SK-N-SH (cell line): ENCODE data around the gene CSPG4.

Source experiments
- EZH2phosphoT487 ChIP-seq: fragments of 200-600 bp; sonication (generic); IDR thresholded peaks from 2 replicates; pipeline ENCODE4 v1.6.1; 2017; ENCODE audit warnings: low read depth, mixed run types, mild to moderate bottlenecking, antibody characterized with exemption, moderate library complexity, borderline replicate concordance
- GABPA ChIP-seq: IDR thresholded peaks from 2 replicates; pipeline ENCODE4 v1.4.0; 2012; ENCODE audit warnings: low read depth, mild to moderate bottlenecking
- GATA2 ChIP-seq: sonication (generic); formaldehyde crosslinking; IDR thresholded peaks from 2 replicates; pipeline ENCODE4 v1.5.0; 2020; ENCODE audit warnings: mild to moderate bottlenecking, missing genetic modification reagents
- MXI1 ChIP-seq: IDR thresholded peaks from 2 replicates; pipeline ENCODE4 v1.6.1; 2012; ENCODE audit warnings: mild to moderate bottlenecking, low read depth, low read length, improper control_type of control experiment
- POLR2AphosphoS5 ChIP-seq: IDR thresholded peaks from 2 replicates; pipeline ENCODE4 v1.6.1; 2012; ENCODE audit warnings: low read depth, low read length
- RFX5 ChIP-seq: IDR thresholded peaks from 2 replicates; pipeline ENCODE4 v1.6.1; 2012; ENCODE audit warnings: mild to moderate bottlenecking, improper control_type of control experiment, low read length
- SIN3A ChIP-seq: IDR thresholded peaks from 2 replicates; pipeline ENCODE4 v1.6.1; 2012; ENCODE audit warnings: low read depth, mild to moderate bottlenecking, low read length, moderate library complexity, borderline replicate concordance
- TEAD4 ChIP-seq: IDR thresholded peaks from 2 replicates; pipeline ENCODE4 v1.4.0; 2012; ENCODE audit warnings: mild to moderate bottlenecking, borderline replicate concordance; ENCODE audit not compliant: insufficient read depth
- TF ChIP-seq, protein P1 (sequence below): IDR thresholded peaks from 2 replicates; pipeline ENCODE4 v1.4.0; 2012; ENCODE audit warnings: low read depth
- TF ChIP-seq, protein P2 (sequence below): fragments of 200-600 bp; sonication (generic); IDR thresholded peaks from 2 replicates; pipeline ENCODE4 v1.6.1; 2017; ENCODE audit warnings: antibody characterized with exemption, mild to moderate bottlenecking, moderate library complexity

DNA sequence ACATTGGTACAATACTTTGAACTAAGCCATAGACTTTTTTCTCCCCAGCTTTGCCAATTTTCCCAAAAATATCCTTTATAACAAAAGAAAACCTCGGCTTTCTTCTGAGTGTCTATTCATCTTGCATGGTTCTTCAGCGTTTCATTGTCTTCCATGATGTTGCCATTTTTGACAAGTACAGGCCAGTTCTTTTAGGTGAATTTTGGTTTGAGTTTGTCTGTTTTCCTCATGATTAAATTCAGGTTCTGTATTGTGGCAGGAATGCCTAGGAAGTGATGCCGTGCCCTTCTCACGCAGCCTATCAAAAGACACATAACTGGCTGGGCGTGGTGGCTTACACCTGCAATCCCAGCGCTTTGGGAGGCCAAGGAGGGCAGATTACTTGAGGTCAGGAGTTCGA is 7.6 kb upstream of the CSPG4 start:
- TF ChIP-seq GABPA (no peak), TEAD4 (no peak), EZH2phosphoT487 (no peak), RFX5 (no peak), GATA2 (CRISPR knock-in tag) (no peak), MXI1 (no peak), SIN3A (no peak), POLR2AphosphoS5 (no peak)
- TF ChIP-seq, protein P1, sequence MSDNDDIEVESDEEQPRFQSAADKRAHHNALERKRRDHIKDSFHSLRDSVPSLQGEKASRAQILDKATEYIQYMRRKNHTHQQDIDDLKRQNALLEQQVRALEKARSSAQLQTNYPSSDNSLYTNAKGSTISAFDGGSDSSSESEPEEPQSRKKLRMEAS, result no peak
- TF ChIP-seq, protein P2, sequence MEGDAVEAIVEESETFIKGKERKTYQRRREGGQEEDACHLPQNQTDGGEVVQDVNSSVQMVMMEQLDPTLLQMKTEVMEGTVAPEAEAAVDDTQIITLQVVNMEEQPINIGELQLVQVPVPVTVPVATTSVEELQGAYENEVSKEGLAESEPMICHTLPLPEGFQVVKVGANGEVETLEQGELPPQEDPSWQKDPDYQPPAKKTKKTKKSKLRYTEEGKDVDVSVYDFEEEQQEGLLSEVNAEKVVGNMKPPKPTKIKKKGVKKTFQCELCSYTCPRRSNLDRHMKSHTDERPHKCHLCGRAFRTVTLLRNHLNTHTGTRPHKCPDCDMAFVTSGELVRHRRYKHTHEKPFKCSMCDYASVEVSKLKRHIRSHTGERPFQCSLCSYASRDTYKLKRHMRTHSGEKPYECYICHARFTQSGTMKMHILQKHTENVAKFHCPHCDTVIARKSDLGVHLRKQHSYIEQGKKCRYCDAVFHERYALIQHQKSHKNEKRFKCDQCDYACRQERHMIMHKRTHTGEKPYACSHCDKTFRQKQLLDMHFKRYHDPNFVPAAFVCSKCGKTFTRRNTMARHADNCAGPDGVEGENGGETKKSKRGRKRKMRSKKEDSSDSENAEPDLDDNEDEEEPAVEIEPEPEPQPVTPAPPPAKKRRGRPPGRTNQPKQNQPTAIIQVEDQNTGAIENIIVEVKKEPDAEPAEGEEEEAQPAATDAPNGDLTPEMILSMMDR, result no peak
